Large intestine (tissue), 3 donors: ENCODE results near the gene SP5. TPM values are rescaled to one million over a fixed set of nuclear protein-coding genes. Genes with fewer than 3 reads are reported as not detected.

ENCODE experiments used
- DNase-seq, 2 donors: peaks; one replicate each; pipeline versions ENCODE4 v3.0.0 to v3.0.0-alpha.2; 2013
- H3K27ac ChIP-seq: one replicate; pipeline ENCODE4 v1.5.1; 2013; ENCODE audit warnings: low read length
- H3K27me3 ChIP-seq: 2 replicates; pipeline ENCODE4 v1.6.1; 2013; ENCODE audit warnings: low read length; ENCODE audit not compliant: control insufficient read depth, insufficient read depth
- H3K36me3 ChIP-seq: 2 replicates; pipeline ENCODE4 v1.6.1; 2013; ENCODE audit warnings: low read length; ENCODE audit not compliant: control insufficient read depth, insufficient read depth
- H3K4me1 ChIP-seq: one replicate; pipeline ENCODE4 v1.6.1; 2013; ENCODE audit warnings: low read length; ENCODE audit not compliant: control insufficient read depth, insufficient read depth
- H3K4me3 ChIP-seq: one replicate; pipeline ENCODE4 v1.5.1; 2013; ENCODE audit warnings: low read length
- H3K9me3 ChIP-seq: one replicate; pipeline ENCODE4 v1.6.1; 2013; ENCODE audit warnings: mild to moderate bottlenecking, low read depth, low read length, moderate library complexity; ENCODE audit not compliant: control insufficient read depth
- WGBS: methylation state at CpG from one replicate; pipeline ENCODE4 v1.1.5; 2013; ENCODE audit warnings: low lambda C conversion rate; ENCODE audit not compliant: insufficient coverage; 5-methylcytosine and 5-hydroxymethylcytosine counted together
- polyA plus RNA-seq: library from polyadenylated mRNA; unstranded; fragments of 120-200 nt; gene quantifications from one replicate; pipeline ENCODE4 v1.2.1, GENCODE V29; 2013

SP5 gene
- polyA plus RNA-seq, 1 donor: 4.8 TPM

GRCh38 chr2:170710609-170710979 lies 4.5 kb upstream of the SP5 start:
- whole genome bisulfite sequencing: no CpG with 5 or more reads among the region's 1 CpG
- no peak for DNase-seq
- H3K27ac ChIP-seq: no peak overlapping the region
- peaks cover 6% of the 10 kb centered on the region for H3K9me3 ChIP-seq
- H3K4me3 ChIP-seq: no peak overlapping the region
- H3K4me1 ChIP-seq: peaks cover 12% of the 10 kb centered on the region
- no peaks in the 10 kb centered on the region for H3K36me3 ChIP-seq
- H3K27me3 ChIP-seq: peaks cover 62% of the 10 kb centered on the region

- peaks cover 69% of the 10 kb centered on the region for H3K27me3 ChIP-seq
- peaks cover 15% of the 10 kb centered on the region for H3K4me1 ChIP-seq
- H3K9me3 ChIP-seq: peaks cover 9% of the 10 kb centered on the region
- whole genome bisulfite sequencing: no CpG with 5 or more reads among the region's 9 CpGs
- no peaks in the 10 kb centered on the region for H3K36me3 ChIP-seq
- no peak overlapping the region for H3K27ac ChIP-seq
- peak overlapping the region; percentile 19 for H3K4me3 ChIP-seq
- peak in 1 of 2 donors; percentile 22 for DNase-seq
Measured at GRCh38 chr2:170711196-170711773, 3.9 kb upstream of the SP5 start.

- Histone ChIP-seq H3K36me3 (no peaks in the 10 kb centered on the region), H3K27me3 (peaks cover 72% of the 10 kb centered on the region), H3K9me3 (peaks cover 12% of the 10 kb centered on the region), H3K4me1 (peaks cover 16% of the 10 kb centered on the region), H3K27ac (no peak overlapping the region), H3K4me3 (peak overlapping the region; percentile 19)
- WGBS: no CpG with 5 or more reads among the region's 51 CpGs
- DNase-seq: peak in 1 of 2 donors; percentile 49
Measured at GRCh38 chr2:170711774-170712652, 3.1 kb upstream of the SP5 start.

- Histone ChIP-seq H3K27me3 (peaks cover 80% of the 10 kb centered on the region), H3K4me3 (peak overlapping the region; percentile 55), H3K4me1 (peaks cover 22% of the 10 kb centered on the region), H3K27ac (no peak overlapping the region), H3K36me3 (no peaks in the 10 kb centered on the region), H3K9me3 (peaks cover 17% of the 10 kb centered on the region)
- WGBS: no CpG with 5 or more reads among the region's 41 CpGs
- DNase-seq: peak in 1 of 2 donors; percentile 31
Measured at GRCh38 chr2:170712653-170713542, 2.2 kb upstream of the SP5 start.

- Histone ChIP-seq H3K27me3 (peaks cover 79% of the 10 kb centered on the region), H3K27ac (peak overlapping the region; percentile 76), H3K9me3 (peaks cover 17% of the 10 kb centered on the region), H3K36me3 (no peaks in the 10 kb centered on the region), H3K4me1 (peaks cover 22% of the 10 kb centered on the region), H3K4me3 (peak overlapping the region; percentile 55)
- WGBS: no CpG with 5 or more reads among the region's 76 CpGs
- peak in 1 of 2 donors; percentile 61 for DNase-seq
Measured at GRCh38 chr2:170713543-170714380, 1.4 kb upstream of the SP5 start.

GRCh38 chr2:170714381-170715061 lies 616 bp upstream of the SP5 start:
- H3K27ac ChIP-seq: peak overlapping the region; percentile 76
- H3K36me3 ChIP-seq: no peaks in the 10 kb centered on the region
- peak in 1 of 2 donors; percentile 80 for DNase-seq
- peaks cover 17% of the 10 kb centered on the region for H3K9me3 ChIP-seq
- peaks cover 22% of the 10 kb centered on the region for H3K4me1 ChIP-seq
- no CpG with 5 or more reads among the region's 59 CpGs for WGBS
- peaks cover 79% of the 10 kb centered on the region for H3K27me3 ChIP-seq
- peak overlapping the region; percentile 55 for H3K4me3 ChIP-seq

- peak in 1 of 2 donors; percentile 34 for DNase-seq
- Histone ChIP-seq H3K4me3 (peak overlapping the region; percentile 54), H3K4me1 (peaks cover 22% of the 10 kb centered on the region), H3K36me3 (no peaks in the 10 kb centered on the region), H3K9me3 (peaks cover 17% of the 10 kb centered on the region), H3K27me3 (peaks cover 65% of the 10 kb centered on the region), H3K27ac (peak overlapping the region; percentile 53)
- no CpG with 5 or more reads among the region's 95 CpGs for WGBS
Measured at GRCh38 chr2:170715932-170716777, 1.0 kb downstream of the SP5 start.

GRCh38 chr2:170716851-170717598 lies 1.9 kb downstream of the SP5 start:
- peaks cover 57% of the 10 kb centered on the region for H3K27me3 ChIP-seq
- WGBS: no CpG with 5 or more reads among the region's 74 CpGs
- no peak overlapping the region for H3K4me3 ChIP-seq
- H3K9me3 ChIP-seq: peaks cover 17% of the 10 kb centered on the region
- H3K36me3 ChIP-seq: no peaks in the 10 kb centered on the region
- peak; percentile 77 to 85 for DNase-seq
- no peak overlapping the region for H3K27ac ChIP-seq
- H3K4me1 ChIP-seq: peaks cover 22% of the 10 kb centered on the region
